ACHN (cell line): ENCODE data around the gene BST2.

Experiments used
- DNase-seq: peaks from one replicate; pipeline ENCODE4 v3.0.0-alpha.2; 2015
- in situ Hi-C: cut with HindIII; loops from 2 replicates; pipeline ENCODE4 v1.10.0; 2017; ENCODE audit warnings: low sequenced_read_pairs, low pct_ligation_motif_present, low pct_unique_long_range_greater_than_20kb

Gene BST2

GRCh38 chr19:17421942-17422341, 16.5 kb upstream of the BST2 start:
- in situ Hi-C loops: no loop called here
- DNase-seq: no peak

- DNase-seq: peak; percentile 19
- in situ Hi-C loops: no loop called here
Observed at GRCh38 chr19:17420475-17420924, 15.1 kb upstream of the BST2 start.

DNA sequence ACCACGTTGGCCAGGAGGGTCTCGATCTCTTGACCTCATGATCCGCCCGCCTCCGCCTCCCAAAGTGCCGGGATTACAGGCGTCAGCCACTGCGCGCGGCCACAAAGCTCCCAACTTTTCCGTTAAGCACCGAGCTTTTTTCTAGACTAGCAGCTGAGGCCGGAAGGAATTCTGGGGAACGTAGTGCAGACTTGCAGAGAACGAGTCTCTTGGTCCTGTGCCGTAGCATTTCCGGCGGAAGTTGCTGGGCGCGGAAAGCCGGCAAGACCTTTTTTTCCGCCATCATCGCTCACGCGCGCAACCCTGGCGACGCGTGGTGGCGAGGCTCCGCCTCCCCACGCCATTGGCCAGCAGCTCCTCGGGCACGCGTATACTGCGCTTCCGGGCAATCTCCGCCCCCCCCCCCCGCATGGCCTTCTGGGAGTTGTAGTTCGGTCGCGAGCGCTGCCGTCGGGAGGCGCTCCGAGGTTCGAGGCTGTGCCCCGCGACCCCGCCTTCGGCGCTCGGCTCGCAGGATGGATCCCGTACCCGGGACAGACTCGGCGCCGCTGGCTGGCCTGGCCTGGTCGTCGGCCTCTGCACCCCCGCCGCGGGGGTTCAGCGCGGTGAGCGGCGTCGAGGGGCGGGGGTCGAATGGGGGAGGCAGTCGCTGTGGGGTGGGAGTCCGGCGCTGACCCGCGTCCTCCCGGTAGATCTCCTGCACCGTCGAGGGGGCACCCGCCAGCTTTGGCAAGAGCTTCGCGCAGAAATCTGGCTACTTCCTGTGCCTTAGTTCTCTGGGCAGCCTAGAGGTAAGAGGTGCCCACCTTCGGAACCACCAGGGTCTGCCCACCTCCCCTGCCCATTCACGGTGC, 14.4 kb upstream of the BST2 start, which contains the start of gene MVB12A:
MVB12A (plus strand) TSS at position 427 of the 854 bp plus-strand sequence; CDS start at position 516, 89 bp downstream.
- peak; percentile 98 for DNase-seq
- in situ Hi-C loops: no loop called here

DNA sequence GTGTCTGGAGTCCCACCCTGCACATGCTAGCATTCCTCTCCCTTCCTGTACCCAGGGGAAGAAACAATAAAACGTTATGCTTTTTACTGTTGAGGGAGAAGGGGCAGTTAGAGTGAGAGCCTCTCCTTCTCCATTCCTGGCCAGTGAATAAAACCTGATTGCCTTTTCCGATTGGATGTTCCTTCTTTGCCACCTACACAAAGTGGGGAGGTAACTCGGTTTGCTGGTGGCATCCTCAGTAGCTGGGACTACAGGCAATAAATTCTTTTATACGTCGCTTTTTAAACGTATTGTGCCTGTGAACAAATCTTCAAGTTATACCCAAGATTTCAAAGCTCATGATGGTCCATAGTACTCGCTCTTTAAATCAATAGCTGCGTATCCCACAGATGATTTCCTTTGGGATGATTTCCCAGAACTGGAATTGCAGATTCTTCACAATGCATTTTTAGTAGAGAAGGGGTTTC, 13.8 kb upstream of the BST2 start:
- in situ Hi-C loops: no loop called here
- DNase-seq: no peak

DNA sequence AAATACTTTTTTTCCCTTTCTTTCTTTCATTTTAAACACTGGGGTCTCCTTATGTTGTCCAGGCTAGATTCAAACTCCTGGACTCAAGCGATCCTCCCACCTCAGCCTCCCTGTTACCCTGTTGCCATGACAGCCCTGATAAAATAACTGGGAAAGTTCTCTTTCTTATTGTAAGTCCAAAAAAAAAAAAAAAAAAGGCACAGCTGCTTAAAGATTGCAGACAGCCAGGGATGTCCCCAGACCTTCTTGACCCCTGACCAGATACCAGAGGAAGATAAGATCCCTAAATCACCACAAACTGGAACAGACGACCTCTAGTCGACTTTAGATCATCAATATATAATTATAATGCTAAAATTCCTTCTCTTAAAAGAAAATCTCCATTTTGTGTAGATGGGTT, 13.3 kb upstream of the BST2 start:
- in situ Hi-C loops: no loop called here
- DNase-seq: no peak

GRCh38 chr19:17415121-17415520, 9.7 kb upstream of the BST2 start:
- no peak for DNase-seq
- in situ Hi-C loops: no loop called here

DNA sequence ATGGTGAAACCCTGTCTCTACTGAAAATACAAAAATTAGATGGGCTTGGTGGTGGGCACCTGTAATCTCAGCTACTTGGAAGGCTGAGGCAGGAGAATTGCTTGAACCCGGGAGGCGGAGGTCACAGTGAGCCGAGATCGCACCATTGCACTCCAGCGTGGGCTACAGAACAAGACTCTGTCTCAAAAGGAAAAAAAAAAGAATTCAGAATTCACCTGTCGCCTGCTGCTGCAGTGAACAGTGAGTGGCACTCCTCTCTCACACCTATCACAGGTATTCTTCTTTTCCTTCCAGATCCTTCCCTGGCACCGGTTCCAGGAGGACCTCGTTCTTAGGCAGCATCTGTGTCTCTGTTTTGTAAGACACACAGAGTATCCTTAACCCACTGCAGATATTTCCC, 8.7 kb upstream of the BST2 start:
- DNase-seq: no peak
- in situ Hi-C loops: no loop called here

GRCh38 chr19:17411801-17412200, 6.4 kb upstream of the BST2 start:
- in situ Hi-C loops: no loop called here
- no peak for DNase-seq

DNA sequence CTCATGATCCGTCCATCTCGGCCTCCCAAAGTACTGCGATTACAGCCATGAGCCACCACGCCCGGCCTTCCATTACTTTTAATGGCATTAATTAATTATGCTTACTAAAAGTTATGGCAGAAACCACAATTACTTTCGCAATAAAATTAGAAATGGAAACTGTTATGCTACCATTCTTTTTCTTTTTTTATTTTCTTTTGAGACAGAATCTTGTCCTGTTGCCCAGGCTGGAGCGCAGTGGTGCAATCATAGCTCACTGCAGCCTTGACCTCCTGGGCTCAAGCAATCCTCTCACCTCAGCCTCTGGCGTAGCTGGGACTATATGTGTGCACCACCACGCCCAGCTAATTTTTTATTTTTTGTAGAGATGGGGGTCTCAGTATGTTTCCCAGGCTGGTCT, 4.6 kb upstream of the BST2 start:
- no peak for DNase-seq
- in situ Hi-C loops: no loop called here

DNA sequence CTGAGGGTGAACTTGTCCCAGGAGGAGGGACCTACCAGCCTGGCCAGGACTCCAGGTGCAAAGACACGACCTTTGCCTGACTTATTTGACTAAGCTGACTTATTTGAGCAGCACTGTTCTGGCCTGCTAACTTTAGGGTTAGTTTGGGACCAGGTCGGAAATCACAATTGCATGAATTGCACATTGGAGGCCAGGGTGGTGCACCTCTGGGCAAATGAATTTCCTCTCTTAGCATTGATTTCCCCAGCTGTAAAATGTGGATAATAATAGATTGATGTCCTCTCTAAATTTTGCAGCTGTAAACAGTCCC, 1.4 kb upstream of the BST2 start:
- in situ Hi-C loops: no loop called here
- no peak for DNase-seq

- DNase-seq: no peak
- in situ Hi-C loops: no loop called here
Observed at GRCh38 chr19:17406046-17406886, 836 bp upstream of the BST2 start.

GRCh38 chr19:17404621-17405249, 695 bp downstream of the BST2 start:
- in situ Hi-C loops: no loop called here
- no peak for DNase-seq

- in situ Hi-C loops: no loop called here
Observed at GRCh38 chr19:17404015-17404414, 1.4 kb downstream of the BST2 start.

DNA sequence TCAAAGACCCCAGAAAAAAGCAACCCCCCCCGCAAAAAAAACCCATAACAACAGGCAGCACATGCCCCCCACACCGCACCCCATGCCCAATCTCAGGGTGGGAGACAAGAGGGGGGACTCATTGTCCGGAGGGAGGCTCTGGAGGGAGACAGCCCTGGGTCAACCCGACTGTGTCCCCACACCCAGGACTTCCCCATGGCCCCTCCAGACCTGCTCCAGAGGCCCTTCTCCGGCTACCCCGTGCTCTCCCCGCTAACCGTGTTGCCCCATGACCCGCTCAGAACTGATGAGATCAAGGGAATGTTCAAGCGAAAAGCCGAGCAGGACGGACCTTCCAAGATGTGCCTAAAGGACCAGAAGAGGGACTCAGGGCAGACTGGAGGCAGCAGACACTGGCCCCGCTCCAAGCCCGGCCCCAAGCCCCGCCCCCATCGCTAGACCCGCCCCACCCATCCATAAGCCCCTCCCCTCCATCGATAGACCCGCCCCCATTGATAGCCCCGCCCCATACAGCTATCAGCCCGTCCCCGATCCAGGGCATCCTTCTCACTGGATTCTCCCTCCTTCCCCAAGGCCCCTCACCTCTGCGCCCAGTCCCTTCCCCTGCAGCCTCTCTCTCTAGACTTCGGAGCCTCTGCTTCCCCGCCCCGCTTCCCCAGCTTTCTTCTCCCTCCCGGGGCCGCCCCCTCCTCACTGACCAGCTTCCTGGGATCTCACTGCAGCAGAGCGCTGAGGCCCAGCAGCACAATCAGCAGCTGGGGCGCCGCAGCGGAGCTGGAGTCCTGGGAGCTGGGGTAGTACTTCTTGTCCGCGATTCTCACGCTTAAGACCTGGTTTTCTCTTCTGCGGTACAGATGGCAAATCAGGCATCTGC, 2.2 kb downstream of the BST2 start:
- in situ Hi-C loops: no loop called here
- no peak for DNase-seq

More at GRCh38 chr19:17404015-17404414, 1.4 kb downstream of the BST2 start:
- no peak for DNase-seq

DNA sequence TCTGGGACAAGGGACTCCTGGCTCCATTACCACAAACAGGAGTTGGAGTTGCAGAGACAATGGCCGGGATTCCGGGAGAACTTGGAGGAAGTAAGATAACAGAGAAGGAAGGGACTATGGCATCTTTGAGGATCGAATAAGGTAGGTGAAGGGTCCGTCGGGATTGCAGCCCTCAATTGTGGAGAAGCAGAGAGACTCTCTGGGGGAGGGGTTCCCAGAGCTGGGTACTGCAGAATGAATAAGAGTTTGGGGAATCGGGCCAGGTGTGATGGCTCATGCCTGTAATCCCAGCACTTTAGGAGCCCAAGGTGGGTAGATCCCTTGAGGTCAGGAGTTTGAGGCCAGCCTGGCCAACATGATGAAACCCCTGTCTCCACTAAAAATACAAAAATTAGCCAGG, 3.8 kb downstream of the BST2 start:
- no peak for DNase-seq
- in situ Hi-C loops: no loop called here

- no peak for DNase-seq
- in situ Hi-C loops: no loop called here
Observed at GRCh38 chr19:17398902-17399527, 6.4 kb downstream of the BST2 start.

GRCh38 chr19:17394891-17395415, 10.5 kb downstream of the BST2 start:
- DNase-seq: peak; percentile 58
- in situ Hi-C loops: no loop called here

- in situ Hi-C loops: no loop called here
- DNase-seq: no peak
Observed at GRCh38 chr19:17393914-17394313, 11.5 kb downstream of the BST2 start, which contains the start of gene CCDC194. CCDC194 (minus strand) TSS chr19:17394196; CDS start chr19:17394158, 38 bp downstream.
